A549 treated with Hydrocortisone at 1 μM for 4 hours (cell line): ENCODE measurements around the gene SLC26A2. TPM values are rescaled to one million over a fixed set of nuclear protein-coding genes. Genes with fewer than 3 reads are reported as not detected.

ENCODE experiments used
- total RNA-seq: library from RNA; stranded (reverse); fragments of 200-300 nt; extraction: Qiagen RNA extraction; gene quantifications from 5 replicates; pipeline ENCODE4 v1.2.3, GENCODE V29; 2022

The SLC26A2 gene
- total RNA-seq = 43.7 to 85.4 TPM (median 65.0 TPM) in 5 replicates

GRCh38 chr5:149960272-149961185 is at the start of gene SLC26A2:
SLC26A2 (plus strand) TSS chr5:149960758; CDS start chr5:149977653, 16,895 bp downstream.

GRCh38 chr5:149944666-149945065 is 15.9 kb upstream of the SLC26A2 start, which contains the start of gene PDE6A:
PDE6A (minus strand) TSS chr5:149944793; CDS start chr5:149944673, 120 bp downstream.

GRCh38 chr5:150000256-150000989 is 39.9 kb downstream of the SLC26A2 start, which contains the start of the genes HMGXB3 and TIGD6:
HMGXB3 (plus strand) TSS chr5:150000739; CDS start chr5:150004853, 4,114 bp downstream.
TIGD6 (minus strand) TSS chr5:150000654; CDS start chr5:149996348, 4,306 bp downstream.

Other genes starting within 250 kb of the SLC26A2 start
- 4.9 to 7.7 TPM (median 6.5 TPM) in 5 replicates for gene PPARGC1B, start 230.4 kb upstream of the SLC26A2 start, total RNA-seq
- gene PDE6A, start 16.0 kb upstream of the SLC26A2 start, total RNA-seq = 0.22 to 0.32 TPM (median 0.25 TPM) in 5 replicates
- 4.7 to 5.6 TPM (median 5.2 TPM) in 5 replicates for gene TIGD6, start 39.9 kb downstream of the SLC26A2 start, total RNA-seq
- 31.8 to 37.3 TPM (median 33.2 TPM) in 5 replicates for gene HMGXB3, start 40.0 kb downstream of the SLC26A2 start, total RNA-seq
- gene CSF1R, start 125.8 kb downstream of the SLC26A2 start, total RNA-seq = 0.10 to 0.23 TPM (median 0.20 TPM) in 5 replicates
- gene PDGFRB, start 195.1 kb downstream of the SLC26A2 start, total RNA-seq = 0.18 to 0.74 TPM (median 0.36 TPM) in 5 replicates
- not detected in 5 replicates for gene CDX1, start 206.0 kb downstream of the SLC26A2 start, total RNA-seq
- gene SLC6A7, start 229.3 kb downstream of the SLC26A2 start, total RNA-seq = 0.02 TPM in 1 of 5 replicates, not detected in the others